Sigmoid colon (tissue), 7 donors: Measurements from ENCODE around the gene ASCL5. TPM values are rescaled to one million over a fixed set of nuclear protein-coding genes. Genes with fewer than 3 reads are reported as not detected.

ENCODE experiments used
- DNase-seq: peaks from one replicate; pipeline ENCODE4 v3.0.0-alpha.2; 2019
- H3K27ac ChIP-seq, 4 donors: fragments of 200-600 bp; sonication (generic); one replicate each; pipeline ENCODE4 v1.5.1; 2016 to 2019; ENCODE audit warnings: mild to moderate bottlenecking in 1 of 4
- H3K27me3 ChIP-seq, 3 donors: fragments of 200-600 bp; sonication (generic); one replicate each; pipeline ENCODE4 v1.5.1; 2019; ENCODE audit warnings: mild to moderate bottlenecking in 1 of 3
- H3K36me3 ChIP-seq, 4 donors: fragments of 200-600 bp; sonication (generic); one replicate each; pipeline ENCODE4 v1.5.1; 2016 to 2019
- H3K4me1 ChIP-seq, 4 donors: fragments of 200-600 bp; sonication (generic); one replicate each; pipeline ENCODE4 v1.5.1; 2017 to 2019
- H3K4me3 ChIP-seq, 4 donors: fragments of 200-600 bp; sonication (generic); one replicate each; pipeline ENCODE4 v1.5.1; 2017 to 2019; ENCODE audit warnings: mild to moderate bottlenecking in 2 of 4, moderate library complexity in 1 of 4
- H3K9me3 ChIP-seq, 4 donors: fragments of 200-600 bp in 3 of 4; sonication (generic) in 3 of 4; one replicate each; pipeline versions ENCODE4 v1.5.1 to v1.6.1; 2013 to 2019
- EP300 ChIP-seq, 4 donors: sonication (generic); formaldehyde crosslinking; IDR thresholded peaks; one replicate each; pipeline ENCODE4 v1.6.1; 2017; ENCODE audit warnings: antibody characterized with exemption in 4 of 4
- POLR2A ChIP-seq, 2 donors: fragments of 450-650 bp; IDR thresholded peaks; one replicate each; pipeline ENCODE4 v1.6.1; 2016; ENCODE audit warnings: antibody characterized with exemption in 2 of 2, mild to moderate bottlenecking in 2 of 2, moderate library complexity in 2 of 2
- POLR2AphosphoS5 ChIP-seq, 4 donors: sonication (generic); formaldehyde crosslinking; IDR thresholded peaks; one replicate each; pipeline ENCODE4 v1.6.1; 2017; ENCODE audit warnings: antibody characterized with exemption in 4 of 4
- WGBS, 2 donors: extraction: QIAGEN DNeasy Blood & Tissue Kit; methylation state at CpG; one replicate each; pipeline ENCODE4 v1.1.7; 2013; 5-methylcytosine and 5-hydroxymethylcytosine counted together
- intact Hi-C: fragments of 100-400 bp; cut with DNase I; formaldehyde crosslinking; loops from one replicate; pipeline ENCODE4 v1.15.1; 2023
- polyA plus RNA-seq, 3 donors: library from polyadenylated mRNA; stranded (reverse); fragments of 200-250 nt; gene quantifications; one replicate each; pipeline ENCODE4 v1.2.3, GENCODE V29; 2013
- total RNA-seq, 4 donors: library from RNA; depleted of rRNA; stranded (reverse); fragments of >200 nt; gene quantifications; one replicate each; pipeline ENCODE4 v1.1.0, GENCODE V29; 2016
- TF ChIP-seq, protein P1 (sequence below), 4 experiments: fragments of 450-650 bp in 3 of 4; fragments of 200-600 bp in 1 of 4; IDR thresholded peaks; one replicate each; pipeline ENCODE4 v1.5.1; 2016 to 2019; ENCODE audit warnings: antibody characterized with exemption in 4 of 4, mild to moderate bottlenecking in 3 of 4, moderate library complexity in 2 of 4
- donor health status: healthy with polysubstance abuse.
- donor health status: Bipolar disorder and iron deficiency.
- donor health status: healthy.

ASCL5 gene
- total and polyA plus RNA-seq, 7 donors = 0.06 TPM; not detected in 6

- H3K36me3 ChIP-seq = peaks cover 9 to 62% (median 33%) of the 10 kb centered on the region in 4 donors
- H3K27me3 ChIP-seq = no peaks in the 10 kb centered on the region
- 84% methylated on average over 6 of the region's 6 CpGs for WGBS, 2 donors
- TF ChIP-seq EP300 (IDR thresholded peaks at IDR 0.05) = no peak
- TF ChIP-seq, protein P1, sequence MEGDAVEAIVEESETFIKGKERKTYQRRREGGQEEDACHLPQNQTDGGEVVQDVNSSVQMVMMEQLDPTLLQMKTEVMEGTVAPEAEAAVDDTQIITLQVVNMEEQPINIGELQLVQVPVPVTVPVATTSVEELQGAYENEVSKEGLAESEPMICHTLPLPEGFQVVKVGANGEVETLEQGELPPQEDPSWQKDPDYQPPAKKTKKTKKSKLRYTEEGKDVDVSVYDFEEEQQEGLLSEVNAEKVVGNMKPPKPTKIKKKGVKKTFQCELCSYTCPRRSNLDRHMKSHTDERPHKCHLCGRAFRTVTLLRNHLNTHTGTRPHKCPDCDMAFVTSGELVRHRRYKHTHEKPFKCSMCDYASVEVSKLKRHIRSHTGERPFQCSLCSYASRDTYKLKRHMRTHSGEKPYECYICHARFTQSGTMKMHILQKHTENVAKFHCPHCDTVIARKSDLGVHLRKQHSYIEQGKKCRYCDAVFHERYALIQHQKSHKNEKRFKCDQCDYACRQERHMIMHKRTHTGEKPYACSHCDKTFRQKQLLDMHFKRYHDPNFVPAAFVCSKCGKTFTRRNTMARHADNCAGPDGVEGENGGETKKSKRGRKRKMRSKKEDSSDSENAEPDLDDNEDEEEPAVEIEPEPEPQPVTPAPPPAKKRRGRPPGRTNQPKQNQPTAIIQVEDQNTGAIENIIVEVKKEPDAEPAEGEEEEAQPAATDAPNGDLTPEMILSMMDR (IDR thresholded peaks at IDR 0.05) = no peak
- no peak for TF ChIP-seq POLR2A (IDR thresholded peaks at IDR 0.05)
- peak in 3 of 4 donors; percentile 17 to 36 (median 33) for TF ChIP-seq POLR2AphosphoS5 (IDR thresholded peaks at IDR 0.05)
- peak overlapping the region; percentile 64 to 79 (median 76) for H3K27ac ChIP-seq
- H3K4me1 ChIP-seq = peaks cover 0 to 25% (median 19%) of the 10 kb centered on the region in 4 donors
- intact Hi-C loops = loop anchor here (10.0 kb wide), 1 partner anchor 87 kb away; no protein-coding TSS in a partner anchor
- no peaks in the 10 kb centered on the region for H3K9me3 ChIP-seq
- no peak overlapping the region for H3K4me3 ChIP-seq
- peak; percentile 90 for DNase-seq
These were observed 10.8 kb upstream of the ASCL5 start for GRCh38 chr1:201137579-201138310.

GRCh38 chr1:201137024-201137392 lies 10.0 kb upstream of the ASCL5 start:
- DNase-seq = no peak
- H3K36me3 ChIP-seq = peaks cover 9 to 55% (median 25%) of the 10 kb centered on the region in 4 donors
- intact Hi-C loops = loop anchor here (10.0 kb wide), 1 partner anchor 88 kb away; no protein-coding TSS in a partner anchor
- TF ChIP-seq, protein P1 (IDR thresholded peaks at IDR 0.05) = no peak
- no peak for TF ChIP-seq EP300 (IDR thresholded peaks at IDR 0.05)
- peak overlapping the region; percentile 66 to 79 (median 76) for H3K27ac ChIP-seq
- no peaks in the 10 kb centered on the region for H3K9me3 ChIP-seq
- H3K4me1 ChIP-seq = peaks cover 0 to 25% (median 19%) of the 10 kb centered on the region in 4 donors
- H3K27me3 ChIP-seq = no peaks in the 10 kb centered on the region
- 93 to 97% methylated on average over 7 of the region's 7 CpGs for WGBS, 2 donors
- H3K4me3 ChIP-seq = no peak overlapping the region

GRCh38 chr1:201136355-201137023 lies 9.5 kb upstream of the ASCL5 start:
- intact Hi-C loops = loop anchor here (10.0 kb wide), 1 partner anchor 88 kb away; no protein-coding TSS in a partner anchor
- Histone ChIP-seq H3K4me1 (peaks cover 0 to 25% (median 19%) of the 10 kb centered on the region in 4 donors), H3K36me3 (peaks cover 9 to 50% (median 23%) of the 10 kb centered on the region in 4 donors), H3K4me3 (no peak overlapping the region), H3K9me3 (no peaks in the 10 kb centered on the region), H3K27ac (peak overlapping the region; percentile 66 to 79 (median 76)), H3K27me3 (no peaks in the 10 kb centered on the region)
- 86 to 87% methylated on average over 8 of the region's 8 CpGs for WGBS, 2 donors
- no peak for DNase-seq
- TF ChIP-seq POLR2A (IDR thresholded peaks at IDR 0.05) (no peak), EP300 (IDR thresholded peaks at IDR 0.05) (no peak), POLR2AphosphoS5 (IDR thresholded peaks at IDR 0.05) (no peak)
- TF ChIP-seq, protein P1 (IDR thresholded peaks at IDR 0.05) = no peak

DNA sequence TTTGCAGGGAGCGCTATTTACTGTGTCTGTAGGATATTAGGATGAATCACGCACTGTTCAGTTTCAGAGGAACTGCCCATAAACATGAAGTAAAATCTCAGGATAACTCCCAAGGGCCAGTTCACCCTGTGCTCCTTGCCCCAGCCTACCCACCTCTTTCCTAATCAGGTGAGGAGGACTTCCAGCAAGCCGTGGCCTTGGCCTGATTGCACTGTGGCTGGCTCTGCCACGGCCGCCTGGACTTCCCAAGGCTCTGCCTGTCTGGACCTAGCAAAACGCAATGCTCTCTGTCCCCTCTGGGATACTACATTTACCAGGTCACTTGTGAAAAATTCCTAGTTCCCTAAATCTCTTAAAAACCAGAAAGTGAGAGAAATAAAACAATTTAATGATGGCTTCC lies 7.4 kb upstream of the ASCL5 start:
- TF ChIP-seq POLR2AphosphoS5 (IDR thresholded peaks at IDR 0.05) = no peak
- TF ChIP-seq POLR2A (IDR thresholded peaks at IDR 0.05) = no peak
- TF ChIP-seq EP300 (IDR thresholded peaks at IDR 0.05) = no peak
- TF ChIP-seq, protein P1 (IDR thresholded peaks at IDR 0.05) = no peak
- Histone ChIP-seq H3K4me3 (no peak overlapping the region), H3K9me3 (no peaks in the 10 kb centered on the region), H3K4me1 (peaks cover 0 to 25% (median 19%) of the 10 kb centered on the region in 4 donors), H3K36me3 (peaks cover 6 to 29% (median 16%) of the 10 kb centered on the region in 4 donors), H3K27me3 (no peaks in the 10 kb centered on the region), H3K27ac (no peak overlapping the region)
- WGBS, 2 donors = 94 to 96% methylated on average over 6 of the region's 6 CpGs
- intact Hi-C loops = loop anchor here (10.0 kb wide), 1 partner anchor 90 kb away; no protein-coding TSS in a partner anchor
- no peak for DNase-seq
